GM18499 (cell line): ENCODE results near the gene GPN2.
A peak's percentile ranks its signal among the peaks of the same experiment; 100 is the strongest.

ENCODE experiments used
- ATAC-seq: cut with Tn5 transposase; IDR thresholded peaks from one replicate; pipeline ENCODE4 v1.9.1; 2021; ENCODE audit warnings: moderate number of reproducible peaks; ENCODE audit not compliant: insufficient read depth, unreplicated experiment

Gene GPN2

GRCh38 chr1:26889551-26890466, at the start of gene GPN2:
Gene GPN2 (minus strand): TSS chr1:26890283. CDS start chr1:26890096, 187 bp downstream.
- ATAC-seq: no peak

GRCh38 chr1:26938659-26939025, 48.6 kb upstream of the GPN2 start:
- ATAC-seq: no peak

- ATAC-seq: no peak
Observed at GRCh38 chr1:26938004-26938658, 48.0 kb upstream of the GPN2 start.

GRCh38 chr1:26936823-26937222, 46.7 kb upstream of the GPN2 start:
- no peak for ATAC-seq

GRCh38 chr1:26932531-26932930, 42.4 kb upstream of the GPN2 start:
- ATAC-seq: peak; percentile 57

- ATAC-seq: no peak
Observed at GRCh38 chr1:26923711-26924110, 33.6 kb upstream of the GPN2 start.

- ATAC-seq: no peak
Observed at GRCh38 chr1:26922901-26923300, 32.8 kb upstream of the GPN2 start.

GRCh38 chr1:26922431-26922729, 32.3 kb upstream of the GPN2 start:
- ATAC-seq: no peak

- peak; percentile 88 for ATAC-seq
Observed at GRCh38 chr1:26921540-26922430, 31.7 kb upstream of the GPN2 start, which contains the start of gene NUDC. Gene NUDC (plus strand): TSS chr1:26921743. CDS start chr1:26921849, 106 bp downstream.

GRCh38 chr1:26921126-26921539, 31.1 kb upstream of the GPN2 start:
- no peak for ATAC-seq

GRCh38 chr1:26915204-26915842, 25.2 kb upstream of the GPN2 start:
- no peak for ATAC-seq

- no peak for ATAC-seq
Observed at GRCh38 chr1:26913754-26914619, 23.9 kb upstream of the GPN2 start, which contains the start of gene NR0B2. Gene NR0B2 (minus strand): TSS chr1:26913975. CDS start chr1:26913940, 35 bp downstream.

- ATAC-seq: no peak
Observed at GRCh38 chr1:26913389-26913753, 23.3 kb upstream of the GPN2 start.

- ATAC-seq: no peak
Observed at GRCh38 chr1:26912147-26912490, 22.0 kb upstream of the GPN2 start.

- ATAC-seq: no peak
Observed at GRCh38 chr1:26911399-26912146, 21.5 kb upstream of the GPN2 start.

- ATAC-seq: no peak
Observed at GRCh38 chr1:26910343-26911160, 20.5 kb upstream of the GPN2 start.

GRCh38 chr1:26909951-26910342, 19.9 kb upstream of the GPN2 start:
- no peak for ATAC-seq
